Rectal smooth muscle tissue (tissue), 1 donor: ENCODE results near the gene SURF6.
"Not testable (repeated sequence)": the region's sequence is repeated elsewhere in the genome, so short reads cannot be mapped to it uniquely, and the experiment has no call there.

ENCODE experiments used
- H3K27ac ChIP-seq: one replicate; pipeline ENCODE4 v1.7.0; 2013; ENCODE audit warnings: low read depth, low read length, inconsistent platforms
- H3K27me3 ChIP-seq: one replicate; pipeline ENCODE4 v1.7.0; 2013; ENCODE audit warnings: low read length; ENCODE audit not compliant: control insufficient read depth, insufficient read depth
- H3K36me3 ChIP-seq: one replicate; pipeline ENCODE4 v1.7.0; 2013; ENCODE audit warnings: low read length; ENCODE audit not compliant: control insufficient read depth, insufficient read depth
- H3K4me1 ChIP-seq: one replicate; pipeline ENCODE4 v1.7.0; 2013; ENCODE audit warnings: low read length; ENCODE audit not compliant: control insufficient read depth, insufficient read depth
- H3K4me3 ChIP-seq: one replicate; pipeline ENCODE4 v1.7.0; 2013; ENCODE audit warnings: low read length
- H3K9ac ChIP-seq: one replicate; pipeline ENCODE4 v1.7.0; 2013; ENCODE audit warnings: low read length

The SURF6 gene

DNA sequence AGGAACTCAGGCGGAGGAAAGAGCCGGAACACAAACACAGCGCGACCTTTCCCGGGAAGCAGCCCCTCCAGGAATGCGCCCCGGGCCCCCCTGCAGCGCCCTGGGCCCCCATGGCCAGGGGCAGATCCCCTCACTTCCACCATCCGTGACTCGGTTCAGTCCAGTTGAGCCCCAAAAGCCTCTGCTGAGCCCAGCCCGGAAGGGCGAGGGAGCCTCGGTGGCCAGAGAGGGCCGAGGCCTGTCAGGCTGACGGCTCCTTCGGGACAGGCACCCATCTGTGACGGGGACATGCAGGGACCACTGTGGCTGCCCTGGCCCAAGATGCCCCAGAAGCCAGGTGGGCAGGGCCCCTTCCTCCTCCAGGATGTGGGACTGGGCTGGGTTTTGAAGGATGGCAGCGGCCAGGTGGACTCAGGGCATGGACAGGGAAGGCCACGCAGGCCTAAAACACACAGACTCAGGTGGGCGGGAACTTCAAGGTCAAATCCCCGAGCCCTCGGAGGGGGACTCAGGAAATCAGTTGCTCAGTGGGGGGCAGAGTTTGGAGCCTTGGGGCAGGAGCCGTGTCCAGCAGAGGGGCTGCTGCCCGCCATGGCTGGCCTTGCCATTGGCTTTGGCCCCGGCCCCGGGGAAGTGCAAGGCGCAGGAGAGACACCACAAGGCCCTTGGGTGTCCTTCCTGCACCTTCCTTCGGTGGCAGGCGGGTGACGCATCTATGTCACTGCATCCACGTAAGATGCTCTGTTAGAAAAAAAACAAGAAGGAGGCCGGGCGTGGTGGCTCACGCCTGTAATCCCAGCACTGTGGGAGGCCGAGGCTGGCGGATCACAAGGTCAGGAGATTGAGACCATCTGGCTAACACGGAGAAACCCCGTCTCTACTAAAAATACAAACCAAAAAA, 31.3 kb downstream of the SURF6 start:
- H3K27ac ChIP-seq, result no peak overlapping the region
- no peak overlapping the region for H3K4me3 ChIP-seq
- H3K36me3 ChIP-seq, result no peaks in the 10 kb centered on the region
- no peaks in the 10 kb centered on the region for H3K4me1 ChIP-seq
- H3K9ac ChIP-seq, result no peak overlapping the region
- no peaks in the 10 kb centered on the region for H3K27me3 ChIP-seq

DNA sequence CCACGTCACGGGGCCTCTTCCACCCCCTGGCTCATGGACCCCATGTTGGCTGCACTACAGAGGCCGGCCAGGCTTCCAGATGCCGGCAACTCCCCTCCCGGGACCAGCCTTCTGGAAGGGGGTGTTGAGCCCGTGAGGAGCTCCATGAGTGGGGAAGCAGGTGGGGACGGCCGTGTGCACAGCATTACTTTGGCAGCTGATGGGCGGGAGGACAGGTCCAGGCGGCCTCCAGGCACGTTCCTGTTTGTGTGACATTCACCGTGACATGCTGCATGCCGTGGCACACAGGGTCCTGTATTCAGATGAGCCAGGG, 31.9 kb downstream of the SURF6 start:
- H3K27ac ChIP-seq, result no peak overlapping the region
- no peaks in the 10 kb centered on the region for H3K27me3 ChIP-seq
- no peaks in the 10 kb centered on the region for H3K4me1 ChIP-seq
- H3K9ac ChIP-seq, result no peak overlapping the region
- no peak overlapping the region for H3K4me3 ChIP-seq
- no peaks in the 10 kb centered on the region for H3K36me3 ChIP-seq

DNA sequence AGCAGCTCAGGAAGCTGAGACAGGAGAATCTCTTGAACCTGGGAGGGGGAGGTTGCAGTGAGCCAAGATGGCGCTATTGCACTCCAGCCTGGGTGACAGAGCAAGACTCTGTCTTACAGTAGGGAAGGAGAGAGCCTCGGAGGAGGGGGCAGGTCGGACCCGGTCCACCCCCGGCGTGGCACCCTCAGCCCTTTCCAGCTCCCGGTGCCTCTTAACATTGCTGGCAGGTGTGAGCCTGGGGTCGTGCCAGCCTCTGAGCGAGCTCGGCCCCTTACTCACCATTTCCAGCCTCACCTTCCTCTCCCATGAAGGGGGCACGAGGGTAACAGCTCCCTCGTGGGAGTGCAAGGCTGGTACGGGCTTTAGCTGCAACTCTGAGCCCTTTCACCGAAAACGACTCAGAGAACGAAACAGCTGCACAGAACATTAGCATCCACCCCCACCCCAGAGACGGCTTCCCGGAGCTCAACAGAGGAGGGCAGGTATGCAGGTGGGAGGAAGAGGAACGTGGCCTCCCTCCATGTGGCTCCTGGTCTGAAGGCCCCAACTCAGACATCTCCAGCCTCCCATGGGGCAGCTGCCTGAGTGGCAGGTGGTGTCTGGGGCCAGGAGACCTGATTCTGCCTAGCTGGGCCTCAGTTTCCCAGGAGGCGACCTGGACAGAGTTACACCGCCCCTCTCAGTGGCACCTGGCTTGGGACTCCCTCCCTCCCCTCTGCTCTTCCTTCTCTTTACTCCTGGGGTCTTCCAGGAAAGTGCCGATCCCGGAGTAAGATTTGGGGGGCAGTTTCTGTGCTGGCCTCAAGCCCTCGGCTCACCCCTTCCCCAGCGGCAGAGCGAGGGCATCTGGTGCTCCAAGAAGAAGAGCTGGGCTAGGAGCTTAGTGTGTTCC, 32.5 kb downstream of the SURF6 start:
- H3K27ac ChIP-seq, result no peak overlapping the region
- H3K36me3 ChIP-seq, result no peaks in the 10 kb centered on the region
- no peaks in the 10 kb centered on the region for H3K4me1 ChIP-seq
- H3K9ac ChIP-seq, result no peak overlapping the region
- no peak overlapping the region for H3K4me3 ChIP-seq
- no peaks in the 10 kb centered on the region for H3K27me3 ChIP-seq

DNA sequence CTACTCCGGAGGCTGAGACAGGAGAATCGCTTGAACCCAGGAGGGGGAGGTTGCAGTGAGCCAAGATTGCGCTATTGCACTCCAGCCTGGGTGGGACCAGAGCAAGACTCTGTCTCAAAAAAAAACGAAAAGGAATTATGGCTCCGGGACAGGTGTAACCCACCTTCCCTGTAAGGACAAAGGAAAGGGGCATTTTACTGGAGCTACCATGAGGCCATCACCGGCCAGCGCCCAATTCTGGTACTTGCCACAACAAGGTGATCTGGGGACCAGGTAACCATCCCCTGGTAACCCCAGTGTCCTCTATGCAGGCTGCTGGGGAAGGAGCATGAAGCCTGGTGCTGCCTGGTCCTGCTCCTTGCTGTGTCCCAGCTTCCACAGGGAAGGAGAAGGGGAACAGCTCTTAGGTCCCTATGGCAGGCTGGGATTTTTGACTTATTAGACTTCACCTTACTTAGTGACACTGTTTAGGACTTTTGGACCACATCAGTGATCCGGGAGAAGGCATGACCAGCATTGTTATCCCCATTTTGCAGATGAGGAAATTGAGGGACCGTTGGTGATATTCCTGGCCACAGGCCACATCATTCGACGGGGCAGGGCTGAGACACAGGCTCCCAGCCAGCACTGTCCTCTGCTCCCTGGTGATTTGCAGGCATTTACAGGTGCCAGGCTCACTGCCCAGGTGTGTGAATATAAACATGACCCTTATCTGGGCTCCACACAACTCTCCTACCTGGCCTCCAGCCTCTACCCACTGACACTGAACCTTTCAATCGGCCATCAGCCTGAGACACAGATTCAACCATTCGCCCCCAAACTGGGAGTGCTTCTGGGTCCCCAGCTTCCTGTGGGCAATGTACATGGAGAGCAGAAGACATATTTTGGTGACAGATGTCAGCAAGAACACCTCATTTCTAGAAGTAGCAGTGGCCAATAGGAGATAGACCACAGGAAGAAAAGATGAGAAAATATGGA, 34.4 kb downstream of the SURF6 start:
- H3K36me3 ChIP-seq, result no peaks in the 10 kb centered on the region
- H3K4me1 ChIP-seq, result no peaks in the 10 kb centered on the region
- no peaks in the 10 kb centered on the region for H3K27me3 ChIP-seq
- H3K4me3 ChIP-seq, result no peak overlapping the region
- H3K9ac ChIP-seq, result no peak overlapping the region
- H3K27ac ChIP-seq, result no peak overlapping the region

DNA sequence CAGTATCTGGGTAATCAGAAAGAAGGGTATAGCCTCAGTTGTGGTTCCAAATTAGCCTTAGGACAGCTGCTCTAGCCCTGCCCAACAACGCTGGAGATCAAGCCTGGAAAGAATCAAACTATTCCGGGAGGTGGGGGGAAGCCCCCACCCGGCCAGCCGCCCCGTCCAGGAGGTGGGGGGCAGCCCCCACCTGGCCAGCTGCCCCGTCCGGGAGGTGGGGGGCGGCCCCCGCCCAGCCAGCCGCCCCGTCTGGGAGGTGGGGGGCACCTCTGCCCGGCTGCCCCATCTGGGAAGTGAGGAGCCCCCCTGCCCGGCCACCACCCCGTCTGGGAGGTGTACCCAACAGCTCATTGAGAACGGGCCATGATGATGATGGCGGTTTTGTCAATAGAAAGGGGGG, 36.0 kb downstream of the SURF6 start:
- H3K9ac ChIP-seq, H3K4me1 ChIP-seq, H3K36me3 ChIP-seq, H3K27me3 ChIP-seq, H3K4me3 ChIP-seq, H3K27ac ChIP-seq: not testable (repeated sequence)

DNA sequence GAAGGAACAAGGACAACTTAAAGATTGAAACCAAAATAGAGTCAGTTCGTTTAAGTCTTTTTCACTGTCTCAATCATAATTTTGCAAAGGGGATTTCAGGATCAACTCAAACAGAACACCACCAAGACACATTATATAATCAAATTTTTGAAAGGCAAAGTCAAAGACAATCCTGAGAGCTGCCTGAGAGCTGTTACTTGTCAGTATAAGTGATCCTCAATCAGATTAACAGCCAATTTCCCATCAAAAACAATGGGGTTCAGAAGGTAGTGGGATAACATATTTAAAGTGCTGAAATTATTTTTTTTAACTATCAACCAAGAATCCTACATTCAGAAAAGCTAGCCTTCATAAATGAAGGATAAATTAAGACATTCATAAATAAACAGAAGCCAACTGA, 41.7 kb downstream of the SURF6 start:
- Histone ChIP-seq H3K36me3 (no peaks in the 10 kb centered on the region), H3K27me3 (no peaks in the 10 kb centered on the region), H3K4me3 (no peak overlapping the region), H3K9ac (no peak overlapping the region), H3K27ac (no peak overlapping the region), H3K4me1 (no peaks in the 10 kb centered on the region)

DNA sequence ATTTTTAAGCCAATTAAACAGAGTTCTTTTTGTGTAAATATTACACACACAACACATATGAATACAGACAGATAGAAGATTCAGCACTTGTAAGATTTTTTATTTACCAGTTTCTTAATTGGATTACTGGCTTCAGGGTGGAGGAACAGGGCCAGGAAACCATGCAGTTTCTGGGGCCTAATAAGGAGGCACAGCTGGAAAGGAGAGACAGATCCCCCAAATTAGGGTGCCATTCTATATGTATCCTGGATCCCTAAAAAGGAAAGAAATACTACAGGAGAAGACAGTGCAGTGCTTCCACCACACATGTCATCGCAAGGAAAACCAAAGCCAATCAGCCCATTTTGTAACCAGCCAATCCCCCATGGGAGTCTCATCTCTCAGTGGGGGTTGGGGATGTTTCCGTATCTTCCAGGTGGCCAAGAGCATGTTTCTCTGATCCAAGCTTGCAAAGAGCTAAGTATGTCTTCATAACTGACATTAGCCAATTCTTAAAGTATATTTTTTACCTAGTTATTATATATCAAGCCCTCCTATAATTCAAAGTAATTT, 45.2 kb downstream of the SURF6 start:
- H3K27ac ChIP-seq, result no peak overlapping the region
- no peaks in the 10 kb centered on the region for H3K36me3 ChIP-seq
- no peaks in the 10 kb centered on the region for H3K4me1 ChIP-seq
- H3K4me3 ChIP-seq, result no peak overlapping the region
- no peaks in the 10 kb centered on the region for H3K27me3 ChIP-seq
- no peak overlapping the region for H3K9ac ChIP-seq

DNA sequence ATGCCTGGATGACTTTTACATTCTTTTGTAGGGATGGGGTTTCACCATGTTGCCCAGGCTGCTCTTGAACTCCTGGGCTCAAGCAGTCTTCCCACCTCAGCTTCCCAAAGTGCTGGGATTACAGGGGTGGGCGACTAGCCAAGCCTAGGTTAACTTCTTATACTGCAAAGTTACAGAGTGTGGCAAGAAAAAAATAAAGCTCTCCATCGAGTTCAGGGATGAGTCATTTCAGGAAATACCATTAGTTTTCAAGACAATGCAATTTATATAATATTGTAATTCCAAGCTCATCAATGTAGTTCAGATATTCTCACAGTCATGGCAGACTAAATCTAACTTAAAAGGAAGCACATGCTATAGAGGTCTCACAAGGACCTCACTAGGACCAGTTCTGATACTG, 49.5 kb downstream of the SURF6 start:
- H3K9ac ChIP-seq, result no peak overlapping the region
- H3K4me1 ChIP-seq, result no peaks in the 10 kb centered on the region
- no peak overlapping the region for H3K27ac ChIP-seq
- no peak overlapping the region for H3K4me3 ChIP-seq
- no peaks in the 10 kb centered on the region for H3K27me3 ChIP-seq
- no peaks in the 10 kb centered on the region for H3K36me3 ChIP-seq

DNA sequence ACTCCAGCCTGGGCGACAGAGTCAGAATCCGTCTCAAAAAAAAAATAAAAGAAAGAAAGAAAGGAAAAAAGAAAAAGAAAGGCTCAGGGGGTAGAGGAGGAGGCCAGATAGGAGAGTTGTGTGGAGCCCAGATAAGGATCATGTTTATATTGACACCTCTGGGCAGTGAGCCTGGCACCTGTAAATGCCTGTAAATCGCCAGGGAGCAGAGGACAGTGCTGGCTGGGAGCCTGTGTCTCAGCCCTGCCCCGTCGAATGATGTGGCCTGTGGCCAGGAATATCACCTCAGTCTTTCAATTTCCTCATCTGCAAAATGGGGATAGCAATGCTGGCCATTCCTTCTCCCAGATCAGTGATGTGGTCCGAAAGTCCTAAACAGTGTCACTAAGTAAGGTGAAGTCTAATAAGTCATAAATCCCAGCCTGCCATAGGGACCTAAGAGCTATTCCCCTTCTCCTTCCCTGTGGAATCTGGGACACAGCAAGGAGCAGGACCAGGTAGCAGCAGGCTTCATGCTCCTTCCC, 50.7 kb downstream of the SURF6 start:
- no peak overlapping the region for H3K27ac ChIP-seq
- H3K4me3 ChIP-seq, result no peak overlapping the region

DNA sequence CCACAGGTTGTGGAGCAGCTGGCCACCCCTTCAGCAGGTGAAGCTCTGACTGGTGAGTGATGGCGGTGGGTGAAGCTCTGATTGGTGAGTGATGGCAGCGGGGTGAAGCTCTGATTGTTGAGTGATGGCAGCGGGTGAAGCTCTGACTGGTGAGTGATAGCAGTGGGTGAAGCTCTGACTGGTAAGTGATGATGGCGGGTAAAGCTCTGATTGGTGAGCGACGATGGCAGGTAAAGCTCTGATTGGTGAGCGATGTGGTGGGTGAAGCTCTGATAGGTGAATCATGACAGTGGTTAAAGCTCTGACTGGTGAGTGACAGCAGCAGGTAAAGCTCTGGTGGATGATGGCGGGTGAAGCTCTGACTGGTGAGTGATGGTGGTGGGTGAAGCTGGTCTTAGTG, 51.6 kb downstream of the SURF6 start:
- no peak overlapping the region for H3K9ac ChIP-seq

More for the DNA sequence above, 50.7 kb downstream of the SURF6 start:
- H3K36me3 ChIP-seq, result no peaks in the 10 kb centered on the region
- H3K4me1 ChIP-seq, result no peaks in the 10 kb centered on the region
- H3K9ac ChIP-seq, result no peak overlapping the region
- no peaks in the 10 kb centered on the region for H3K27me3 ChIP-seq

DNA sequence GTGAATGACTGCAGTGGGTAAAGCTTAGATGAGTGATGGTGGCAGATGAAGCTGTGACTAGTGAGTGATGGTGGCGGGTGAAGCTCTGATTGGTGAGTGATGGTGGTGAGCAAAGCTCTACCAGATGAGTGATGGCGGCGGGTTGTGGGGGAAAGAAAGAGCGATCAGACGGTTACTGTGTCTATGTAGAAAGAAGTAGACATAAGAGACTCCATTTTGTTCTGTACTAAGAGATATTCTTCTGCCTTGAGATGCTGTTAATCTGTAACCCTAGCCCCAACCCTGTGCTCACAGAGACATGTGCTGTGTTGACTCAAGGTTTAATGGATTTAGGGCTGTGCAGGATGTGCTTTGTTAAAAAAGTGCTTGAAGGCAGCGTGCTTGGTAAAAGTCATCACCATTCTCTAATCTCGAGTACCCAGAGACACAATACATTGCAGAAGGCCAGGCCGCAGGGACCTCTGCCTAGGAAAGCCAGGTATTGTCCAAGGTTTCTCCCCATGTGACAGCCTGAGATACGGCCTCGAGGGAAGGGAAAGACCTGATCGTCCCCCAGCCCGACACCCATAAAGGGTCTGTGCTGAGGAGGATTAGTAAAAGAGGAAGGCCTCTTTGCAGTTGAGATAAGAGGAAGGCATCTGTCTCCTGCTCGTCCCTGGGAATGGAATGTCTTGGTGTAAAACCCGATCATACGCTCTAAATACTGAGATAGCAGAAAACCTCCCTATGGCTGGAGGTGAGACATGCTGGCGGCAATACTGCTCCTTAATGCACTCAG, 52.5 kb downstream of the SURF6 start:
- not testable (repeated sequence) for H3K36me3 ChIP-seq, H3K27ac ChIP-seq, H3K4me3 ChIP-seq, H3K27me3 ChIP-seq, H3K4me1 ChIP-seq, H3K9ac ChIP-seq

More for the DNA sequence above, 51.6 kb downstream of the SURF6 start:
- no peaks in the 10 kb centered on the region for H3K27me3 ChIP-seq
- H3K36me3 ChIP-seq, result no peaks in the 10 kb centered on the region
- H3K27ac ChIP-seq, result no peak overlapping the region
- H3K4me3 ChIP-seq, result no peak overlapping the region
- H3K4me1 ChIP-seq, result no peaks in the 10 kb centered on the region
